NT2/D1 (cell line): ENCODE results near the gene ZC3H7B.

Source experiments
- DNase-seq: peaks from one replicate; pipeline ENCODE4 v3.0.0-alpha.2; 2011; ENCODE audit warnings: low read depth, low spot score
- H3K27me3 ChIP-seq: 2 replicates; pipeline ENCODE4 v1.6.0; 2011; ENCODE audit warnings: mild to moderate bottlenecking; ENCODE audit not compliant: insufficient read length, insufficient read depth
- H3K36me3 ChIP-seq: 2 replicates; pipeline ENCODE4 v1.6.1; 2011; ENCODE audit warnings: mild to moderate bottlenecking, low read length, mixed read lengths; ENCODE audit not compliant: insufficient read depth, insufficient read length
- H3K4me1 ChIP-seq: 2 replicates; pipeline ENCODE4 v1.5.1; 2011; ENCODE audit not compliant: insufficient read depth, insufficient read length
- H3K4me3 ChIP-seq: 2 replicates; pipeline ENCODE4 v1.5.1; 2011; ENCODE audit warnings: low read depth; ENCODE audit not compliant: insufficient read length
- H3K9ac ChIP-seq: 2 replicates; pipeline ENCODE4 v1.6.0; 2011; ENCODE audit warnings: low read depth; ENCODE audit not compliant: insufficient read length
- H3K9me3 ChIP-seq: 2 replicates; pipeline ENCODE4 v1.5.1; 2011; ENCODE audit warnings: mild to moderate bottlenecking, low read length; ENCODE audit not compliant: insufficient read depth
- SUZ12 ChIP-seq: IDR thresholded peaks from 2 replicates; pipeline ENCODE4 v1.6.1; 2011; ENCODE audit not compliant: insufficient read length, insufficient read depth; ENCODE audit errors: extremely low read depth
- YY1 ChIP-seq: IDR thresholded peaks from 2 replicates; pipeline ENCODE4 v1.6.1; 2011; ENCODE audit not compliant: insufficient read length, insufficient read depth
- ZNF274 ChIP-seq: IDR thresholded peaks from 2 replicates; pipeline ENCODE4 v1.6.1; 2011; ENCODE audit warnings: mild to moderate bottlenecking, low read depth, low read length

ZC3H7B gene

DNA sequence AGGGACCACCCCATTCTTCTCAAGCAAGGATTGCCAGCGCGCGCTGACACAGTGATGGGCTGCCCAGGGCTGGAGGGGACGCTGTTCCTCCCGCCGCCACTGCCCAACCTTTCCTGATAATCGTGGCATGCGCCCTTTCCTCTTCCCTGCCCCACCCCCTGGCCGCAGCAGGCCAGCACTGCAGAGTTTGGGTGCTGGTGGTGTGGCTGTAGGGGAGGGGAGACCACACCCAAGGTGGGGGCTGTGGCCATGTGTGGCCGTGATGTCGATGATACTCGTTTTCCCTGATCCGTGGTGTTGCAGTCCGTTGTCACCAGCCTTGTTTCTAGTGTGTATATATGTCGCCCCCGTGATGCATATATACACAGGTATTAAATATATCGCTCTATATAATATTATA, 57.6 kb downstream of the ZC3H7B start:
- TF ChIP-seq YY1 (no peak), ZNF274 (no peak), SUZ12 (no peak)
- H3K4me3 ChIP-seq = no peak overlapping the region
- H3K36me3 ChIP-seq = peaks cover 53% of the 10 kb centered on the region
- no peaks in the 10 kb centered on the region for H3K9me3 ChIP-seq
- peaks cover 11% of the 10 kb centered on the region for H3K4me1 ChIP-seq
- H3K9ac ChIP-seq = no peak overlapping the region
- H3K27me3 ChIP-seq = no peaks in the 10 kb centered on the region
- DNase-seq = no peak

- H3K27me3 ChIP-seq = no peaks in the 10 kb centered on the region
- peaks cover 49% of the 10 kb centered on the region for H3K36me3 ChIP-seq
- no peaks in the 10 kb centered on the region for H3K9me3 ChIP-seq
- no peak overlapping the region for H3K4me3 ChIP-seq
- no peak for TF ChIP-seq SUZ12
- TF ChIP-seq YY1 = no peak
- no peak for TF ChIP-seq ZNF274
- no peak overlapping the region for H3K9ac ChIP-seq
- H3K4me1 ChIP-seq = peaks cover 13% of the 10 kb centered on the region
- no peak for DNase-seq
Measured at GRCh38 chr22:41359376-41359775, 58.1 kb downstream of the ZC3H7B start.

- peak; percentile 57 for DNase-seq
- Histone ChIP-seq H3K27me3 (no peaks in the 10 kb centered on the region), H3K4me1 (peaks cover 17% of the 10 kb centered on the region), H3K36me3 (peaks cover 41% of the 10 kb centered on the region), H3K4me3 (no peak overlapping the region), H3K9ac (no peak overlapping the region), H3K9me3 (no peaks in the 10 kb centered on the region)
- TF ChIP-seq YY1 (no peak), SUZ12 (no peak), ZNF274 (no peak)
Measured at GRCh38 chr22:41360126-41360525, 58.8 kb downstream of the ZC3H7B start.

DNA sequence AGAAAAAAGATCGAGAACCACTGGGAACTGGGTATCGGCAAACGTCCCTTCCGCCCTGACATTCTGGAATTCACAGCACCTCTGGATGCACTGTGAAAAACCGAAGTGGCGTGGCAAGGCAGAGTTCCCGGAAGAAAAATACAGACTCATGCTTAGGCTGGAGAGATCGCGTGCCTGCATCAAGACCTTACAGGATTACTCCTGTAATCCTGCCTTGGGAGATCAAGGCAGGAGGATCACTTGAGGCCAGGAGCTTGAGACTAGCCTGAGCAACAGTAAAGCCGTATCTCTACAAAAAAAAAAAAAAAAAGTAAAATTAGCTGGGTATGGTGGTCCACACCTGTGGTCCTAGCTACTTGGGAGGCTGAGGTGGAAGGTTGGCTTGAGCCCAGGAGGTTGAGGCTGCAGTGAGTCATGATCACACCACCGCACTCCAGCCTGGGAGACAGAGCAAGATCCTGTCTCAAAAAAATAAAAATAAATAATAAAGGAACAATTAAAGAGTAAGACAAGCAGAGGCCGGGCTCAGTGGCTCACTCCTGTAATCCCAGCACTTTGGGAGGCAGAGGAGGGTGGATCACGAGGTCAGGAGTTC, 60.5 kb downstream of the ZC3H7B start:
- no peak overlapping the region for H3K9ac ChIP-seq
- H3K4me1 ChIP-seq = peaks cover 17% of the 10 kb centered on the region
- H3K36me3 ChIP-seq = peaks cover 25% of the 10 kb centered on the region
- no peak overlapping the region for H3K4me3 ChIP-seq
- no peaks in the 10 kb centered on the region for H3K27me3 ChIP-seq
- H3K9me3 ChIP-seq = no peaks in the 10 kb centered on the region
- DNase-seq = no peak
- TF ChIP-seq SUZ12 (no peak), YY1 (no peak), ZNF274 (no peak)

- Histone ChIP-seq H3K4me1 (peaks cover 19% of the 10 kb centered on the region), H3K4me3 (no peak overlapping the region), H3K27me3 (no peaks in the 10 kb centered on the region), H3K9me3 (no peaks in the 10 kb centered on the region), H3K36me3 (peaks cover 17% of the 10 kb centered on the region), H3K9ac (no peak overlapping the region)
- no peak for DNase-seq
- TF ChIP-seq SUZ12 (no peak), YY1 (no peak), ZNF274 (no peak)
Measured at GRCh38 chr22:41362615-41363014, 61.3 kb downstream of the ZC3H7B start.

- DNase-seq = no peak
- TF ChIP-seq YY1 (no peak), ZNF274 (no peak), SUZ12 (no peak)
- Histone ChIP-seq H3K4me1 (peaks cover 17% of the 10 kb centered on the region), H3K9ac (no peak overlapping the region), H3K9me3 (no peaks in the 10 kb centered on the region), H3K27me3 (no peaks in the 10 kb centered on the region), H3K36me3 (peaks cover 6% of the 10 kb centered on the region), H3K4me3 (no peak overlapping the region)
Measured at GRCh38 chr22:41364233-41364632, 62.9 kb downstream of the ZC3H7B start.

DNA sequence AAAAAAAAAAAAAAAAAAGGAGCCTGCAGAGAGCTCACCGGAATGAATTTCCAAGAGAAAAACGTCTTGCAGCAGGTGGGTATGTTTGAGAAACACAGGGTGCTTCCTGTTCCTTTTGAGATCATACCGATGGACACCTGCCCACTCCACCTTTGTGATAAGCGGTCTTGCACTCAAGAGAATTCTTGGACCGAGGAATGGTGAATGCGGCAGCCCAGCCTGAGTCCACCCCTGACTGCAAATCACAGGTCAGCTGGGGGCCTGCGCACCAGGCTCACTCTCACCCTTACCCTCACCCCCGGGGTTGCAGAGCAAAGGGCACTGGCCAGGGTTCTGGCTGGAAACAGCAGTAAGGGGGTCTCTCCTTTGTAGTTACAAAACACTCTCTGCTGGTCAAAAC, 63.6 kb downstream of the ZC3H7B start:
- DNase-seq = no peak
- H3K4me1 ChIP-seq = peaks cover 14% of the 10 kb centered on the region
- no peak for TF ChIP-seq SUZ12
- no peak for TF ChIP-seq YY1
- no peak for TF ChIP-seq ZNF274
- H3K36me3 ChIP-seq = peaks cover 6% of the 10 kb centered on the region
- H3K4me3 ChIP-seq = no peak overlapping the region
- no peaks in the 10 kb centered on the region for H3K9me3 ChIP-seq
- H3K27me3 ChIP-seq = no peaks in the 10 kb centered on the region
- H3K9ac ChIP-seq = no peak overlapping the region
